Subcutaneous adipose tissue (tissue), 4 donors: ENCODE measurements around the gene TMEM39B. TPM values are rescaled to one million over a fixed set of nuclear protein-coding genes. Genes with fewer than 3 reads are reported as not detected.

Source experiments
- total RNA-seq, 4 donors: library from RNA; depleted of rRNA; stranded (reverse); fragments of >200 nt; gene quantifications; one replicate each; pipeline ENCODE4 v1.1.0, GENCODE V29; 2016
- TF ChIP-seq, protein P1 (sequence below): fragments of 450-650 bp; IDR thresholded peaks from one replicate; pipeline ENCODE4 v1.5.1; 2016; ENCODE audit warnings: low read depth, mild to moderate bottlenecking, control low read depth, antibody characterized with exemption, moderate library complexity

TMEM39B gene
- total RNA-seq, 4 donors from 2014 or later, result 1.8 to 6.8 (median 4.7) TPM

DNA sequence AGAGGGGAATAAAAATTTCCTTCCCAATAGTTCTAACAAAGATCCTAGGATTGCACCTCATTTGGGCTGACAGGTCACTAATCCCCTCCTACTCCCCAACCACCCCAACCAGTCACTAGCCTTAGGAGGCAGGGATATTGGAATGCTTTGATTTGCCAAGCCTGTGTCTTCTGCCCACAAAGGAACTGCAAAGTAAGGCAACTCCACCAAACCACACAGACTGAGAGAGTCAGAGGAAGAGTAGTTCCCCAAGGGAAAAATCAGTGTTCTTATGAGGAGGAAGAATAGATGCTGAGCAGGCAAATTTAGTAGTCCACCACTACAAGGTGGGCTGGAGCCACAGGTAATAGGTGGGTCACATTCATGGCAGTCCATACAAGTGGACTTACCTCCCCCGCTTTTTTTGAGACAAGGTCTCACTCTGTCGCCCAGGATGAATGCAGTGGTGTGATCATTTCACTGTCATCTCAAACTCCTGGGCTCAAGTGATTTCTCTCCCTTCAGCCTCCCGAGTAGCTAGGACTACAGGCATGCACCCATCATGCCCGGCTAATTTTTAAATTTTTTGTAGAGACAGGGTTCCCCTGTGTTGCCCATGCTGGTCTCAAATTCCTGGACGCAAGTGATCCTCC, 3.7 kb upstream of the TMEM39B start:
- TF ChIP-seq, protein P1, sequence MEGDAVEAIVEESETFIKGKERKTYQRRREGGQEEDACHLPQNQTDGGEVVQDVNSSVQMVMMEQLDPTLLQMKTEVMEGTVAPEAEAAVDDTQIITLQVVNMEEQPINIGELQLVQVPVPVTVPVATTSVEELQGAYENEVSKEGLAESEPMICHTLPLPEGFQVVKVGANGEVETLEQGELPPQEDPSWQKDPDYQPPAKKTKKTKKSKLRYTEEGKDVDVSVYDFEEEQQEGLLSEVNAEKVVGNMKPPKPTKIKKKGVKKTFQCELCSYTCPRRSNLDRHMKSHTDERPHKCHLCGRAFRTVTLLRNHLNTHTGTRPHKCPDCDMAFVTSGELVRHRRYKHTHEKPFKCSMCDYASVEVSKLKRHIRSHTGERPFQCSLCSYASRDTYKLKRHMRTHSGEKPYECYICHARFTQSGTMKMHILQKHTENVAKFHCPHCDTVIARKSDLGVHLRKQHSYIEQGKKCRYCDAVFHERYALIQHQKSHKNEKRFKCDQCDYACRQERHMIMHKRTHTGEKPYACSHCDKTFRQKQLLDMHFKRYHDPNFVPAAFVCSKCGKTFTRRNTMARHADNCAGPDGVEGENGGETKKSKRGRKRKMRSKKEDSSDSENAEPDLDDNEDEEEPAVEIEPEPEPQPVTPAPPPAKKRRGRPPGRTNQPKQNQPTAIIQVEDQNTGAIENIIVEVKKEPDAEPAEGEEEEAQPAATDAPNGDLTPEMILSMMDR, result no peak

DNA sequence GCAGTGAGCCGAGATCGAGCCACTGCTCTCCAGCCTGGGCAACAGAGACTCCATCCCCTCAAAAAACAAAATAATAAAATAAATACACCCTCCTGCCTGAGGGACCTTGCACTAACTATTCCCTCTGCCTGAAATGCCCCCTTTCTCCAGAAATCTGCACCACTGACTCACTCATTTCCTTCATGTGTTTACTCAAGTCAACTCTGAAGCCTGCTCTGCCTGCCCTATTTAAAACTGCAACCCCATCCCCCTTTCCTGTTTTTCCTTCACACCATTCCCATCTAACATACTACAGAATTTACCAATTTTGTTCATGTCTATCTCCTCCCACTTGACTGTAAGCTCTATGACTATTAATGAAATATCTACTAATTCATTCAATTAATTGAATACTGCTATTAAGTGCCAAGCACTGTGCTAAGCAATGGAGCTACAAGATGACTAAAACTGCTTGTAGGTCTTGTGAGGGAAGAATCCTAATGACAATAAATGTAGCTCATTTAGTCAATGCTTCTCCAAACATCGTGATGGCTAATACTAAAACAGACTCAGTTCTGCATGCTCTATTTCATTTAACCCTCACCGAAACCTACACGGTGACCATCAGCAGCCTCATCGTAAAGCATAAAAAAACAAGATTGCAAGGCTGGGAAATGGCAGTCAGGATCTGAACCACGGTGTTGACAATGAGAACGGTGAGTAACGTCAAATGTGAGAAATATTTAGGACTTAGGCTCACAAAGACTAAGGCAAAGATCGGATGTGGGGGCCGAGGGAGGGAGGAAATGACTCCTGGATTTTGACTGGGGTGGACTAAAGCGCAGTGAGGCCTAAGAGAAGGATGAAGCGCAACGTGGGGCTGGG, 749 bp upstream of the TMEM39B start:
- TF ChIP-seq, protein P1, result no peak

- TF ChIP-seq, protein P1, result no peak
Observed at GRCh38 chr1:32073299-32074229, 825 bp downstream of the TMEM39B start.

GRCh38 chr1:32074841-32075240, 2.1 kb downstream of the TMEM39B start:
- TF ChIP-seq, protein P1, result no peak

GRCh38 chr1:32077451-32077850, 4.7 kb downstream of the TMEM39B start:
- TF ChIP-seq, protein P1, result no peak

DNA sequence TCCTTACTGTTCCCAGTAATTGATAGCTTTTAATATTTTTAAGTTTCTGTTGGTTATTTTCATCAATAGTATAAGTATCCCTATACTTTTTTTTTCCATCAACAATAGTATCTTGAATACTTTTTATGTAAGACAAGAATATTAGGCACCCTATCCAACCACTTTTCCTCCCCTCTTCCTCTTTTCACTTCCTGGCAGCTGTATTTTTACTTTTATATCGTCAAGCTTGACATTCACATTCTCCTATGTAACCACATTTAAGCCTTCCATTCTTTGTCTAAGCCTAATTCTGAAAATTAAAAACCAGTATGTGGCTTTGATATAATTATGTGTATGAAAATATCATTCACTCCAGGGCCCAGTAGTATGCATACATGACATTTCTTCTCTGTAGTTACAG, 9.3 kb downstream of the TMEM39B start:
- TF ChIP-seq, protein P1, result no peak
